Panc1 (cell line): ENCODE measurements around the gene OTOP2.

Source experiments
- SIN3A ChIP-seq: IDR thresholded peaks from 2 replicates; pipeline ENCODE4 v1.6.1; 2012; ENCODE audit warnings: low read depth, mild to moderate bottlenecking, low read length, moderate library complexity, borderline replicate concordance; ENCODE audit not compliant: insufficient read depth
- TCF7L2 ChIP-seq: IDR thresholded peaks from 2 replicates; pipeline ENCODE4 v1.6.1; 2011; ENCODE audit warnings: mild to moderate bottlenecking, low read depth, low read length, inconsistent platforms
- TF ChIP-seq, protein P1 (sequence below): fragments of 450-650 bp; IDR thresholded peaks from 2 replicates; pipeline ENCODE4 v1.5.1; 2017; ENCODE audit warnings: mild to moderate bottlenecking
- TF ChIP-seq, protein P2 (sequence below), 2 experiments: IDR thresholded peaks; 2 replicates each; pipeline ENCODE4 v1.6.1; 2011 to 2012; ENCODE audit warnings: low read depth in 2 of 2, control low read depth in 1 of 2, low read length in 1 of 2, mild to moderate bottlenecking in 1 of 2, moderate library complexity in 1 of 2; ENCODE audit not compliant: insufficient read depth in 1 of 2

GRCh38 chr17:74975943-74976342 is 51.9 kb downstream of the OTOP2 start:
- TF ChIP-seq, protein P1, sequence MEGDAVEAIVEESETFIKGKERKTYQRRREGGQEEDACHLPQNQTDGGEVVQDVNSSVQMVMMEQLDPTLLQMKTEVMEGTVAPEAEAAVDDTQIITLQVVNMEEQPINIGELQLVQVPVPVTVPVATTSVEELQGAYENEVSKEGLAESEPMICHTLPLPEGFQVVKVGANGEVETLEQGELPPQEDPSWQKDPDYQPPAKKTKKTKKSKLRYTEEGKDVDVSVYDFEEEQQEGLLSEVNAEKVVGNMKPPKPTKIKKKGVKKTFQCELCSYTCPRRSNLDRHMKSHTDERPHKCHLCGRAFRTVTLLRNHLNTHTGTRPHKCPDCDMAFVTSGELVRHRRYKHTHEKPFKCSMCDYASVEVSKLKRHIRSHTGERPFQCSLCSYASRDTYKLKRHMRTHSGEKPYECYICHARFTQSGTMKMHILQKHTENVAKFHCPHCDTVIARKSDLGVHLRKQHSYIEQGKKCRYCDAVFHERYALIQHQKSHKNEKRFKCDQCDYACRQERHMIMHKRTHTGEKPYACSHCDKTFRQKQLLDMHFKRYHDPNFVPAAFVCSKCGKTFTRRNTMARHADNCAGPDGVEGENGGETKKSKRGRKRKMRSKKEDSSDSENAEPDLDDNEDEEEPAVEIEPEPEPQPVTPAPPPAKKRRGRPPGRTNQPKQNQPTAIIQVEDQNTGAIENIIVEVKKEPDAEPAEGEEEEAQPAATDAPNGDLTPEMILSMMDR = no peak
- TF ChIP-seq SIN3A (no peak), TCF7L2 (no peak)
- TF ChIP-seq, protein P2, sequence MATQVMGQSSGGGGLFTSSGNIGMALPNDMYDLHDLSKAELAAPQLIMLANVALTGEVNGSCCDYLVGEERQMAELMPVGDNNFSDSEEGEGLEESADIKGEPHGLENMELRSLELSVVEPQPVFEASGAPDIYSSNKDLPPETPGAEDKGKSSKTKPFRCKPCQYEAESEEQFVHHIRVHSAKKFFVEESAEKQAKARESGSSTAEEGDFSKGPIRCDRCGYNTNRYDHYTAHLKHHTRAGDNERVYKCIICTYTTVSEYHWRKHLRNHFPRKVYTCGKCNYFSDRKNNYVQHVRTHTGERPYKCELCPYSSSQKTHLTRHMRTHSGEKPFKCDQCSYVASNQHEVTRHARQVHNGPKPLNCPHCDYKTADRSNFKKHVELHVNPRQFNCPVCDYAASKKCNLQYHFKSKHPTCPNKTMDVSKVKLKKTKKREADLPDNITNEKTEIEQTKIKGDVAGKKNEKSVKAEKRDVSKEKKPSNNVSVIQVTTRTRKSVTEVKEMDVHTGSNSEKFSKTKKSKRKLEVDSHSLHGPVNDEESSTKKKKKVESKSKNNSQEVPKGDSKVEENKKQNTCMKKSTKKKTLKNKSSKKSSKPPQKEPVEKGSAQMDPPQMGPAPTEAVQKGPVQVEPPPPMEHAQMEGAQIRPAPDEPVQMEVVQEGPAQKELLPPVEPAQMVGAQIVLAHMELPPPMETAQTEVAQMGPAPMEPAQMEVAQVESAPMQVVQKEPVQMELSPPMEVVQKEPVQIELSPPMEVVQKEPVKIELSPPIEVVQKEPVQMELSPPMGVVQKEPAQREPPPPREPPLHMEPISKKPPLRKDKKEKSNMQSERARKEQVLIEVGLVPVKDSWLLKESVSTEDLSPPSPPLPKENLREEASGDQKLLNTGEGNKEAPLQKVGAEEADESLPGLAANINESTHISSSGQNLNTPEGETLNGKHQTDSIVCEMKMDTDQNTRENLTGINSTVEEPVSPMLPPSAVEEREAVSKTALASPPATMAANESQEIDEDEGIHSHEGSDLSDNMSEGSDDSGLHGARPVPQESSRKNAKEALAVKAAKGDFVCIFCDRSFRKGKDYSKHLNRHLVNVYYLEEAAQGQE (IDR thresholded peaks at IDR 0.05; ENCODE audit: insufficient read depth in 1 of 2, low read depth in 2 of 2, low read length in 1 of 2) = no peak
